Stimulated activated CD4-positive, alpha-beta T cell treated with anti-CD3 and anti-CD28 coated beads, Interleukin-15, amount 100 ng/mL, for 1 hour (primary cell): ENCODE measurements around the gene TNFSF10.
"Not testable (repeated sequence)": the region's sequence is repeated elsewhere in the genome, so short reads cannot be mapped to it uniquely, and the experiment has no call there.

Experiments
- DNase-seq, 2 donors: peaks; one replicate each; pipeline ENCODE4 v3.0.0-alpha.2; 2020; ENCODE audit warnings: low read depth in 1 of 2, low spot score in 1 of 2

Gene TNFSF10

DNA sequence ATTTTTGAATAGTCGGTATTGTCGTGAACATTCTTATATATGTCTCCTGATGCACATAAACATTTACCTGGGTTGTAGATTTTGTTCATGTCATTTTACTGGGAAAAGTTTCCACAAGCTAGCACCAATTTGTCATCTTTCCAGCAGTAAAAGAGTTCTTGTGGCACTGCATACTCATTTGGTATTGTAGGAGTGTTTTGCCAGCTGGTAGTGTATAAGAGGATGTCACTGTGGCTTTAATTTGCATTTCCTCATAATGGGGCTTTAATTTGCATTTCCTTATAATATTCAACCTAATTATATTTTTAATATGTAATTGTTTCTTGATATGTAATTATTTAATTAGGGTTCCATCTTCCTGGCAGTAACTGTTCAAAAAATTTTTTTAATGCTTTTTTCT is 21.2 kb upstream of the TNFSF10 start:
- DNase-seq, result no peak

DNA sequence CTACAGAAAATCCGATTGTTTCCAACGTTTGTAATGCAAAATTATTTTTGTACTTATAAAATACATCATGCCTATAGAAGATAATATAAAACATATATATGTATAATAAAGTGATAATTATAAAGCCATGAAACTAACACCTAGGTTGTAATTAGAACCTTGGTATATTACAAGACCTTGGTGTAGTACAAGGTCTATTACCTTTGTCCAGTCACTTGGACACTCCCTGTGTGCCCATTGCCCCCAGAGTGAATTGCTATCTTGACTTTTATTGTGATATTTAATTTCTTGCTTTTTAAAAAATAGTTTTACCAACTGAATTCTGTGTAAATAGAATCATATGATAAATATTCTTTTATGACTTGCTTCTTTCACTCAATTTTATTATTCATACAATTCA is 20.7 kb upstream of the TNFSF10 start:
- no peak for DNase-seq

DNA sequence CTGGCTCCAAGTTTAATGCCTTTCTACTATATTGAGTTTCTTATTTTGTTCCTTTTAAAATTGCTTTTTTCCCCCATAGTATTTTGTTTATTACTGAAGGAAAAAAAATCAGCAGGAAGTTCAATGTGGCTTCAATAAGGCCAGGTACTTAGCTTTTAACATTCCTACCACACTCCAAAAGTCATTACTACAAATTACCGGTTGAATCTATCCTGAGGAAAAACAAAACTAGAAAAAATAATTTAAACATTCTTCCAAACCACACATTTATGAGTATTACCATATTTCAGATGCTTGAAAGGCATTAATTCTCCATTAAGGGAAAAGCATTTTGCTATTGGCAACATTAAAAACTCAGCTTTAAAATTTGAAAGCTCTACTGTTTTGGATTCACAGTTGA is 20.2 kb upstream of the TNFSF10 start:
- DNase-seq, result no peak

DNA sequence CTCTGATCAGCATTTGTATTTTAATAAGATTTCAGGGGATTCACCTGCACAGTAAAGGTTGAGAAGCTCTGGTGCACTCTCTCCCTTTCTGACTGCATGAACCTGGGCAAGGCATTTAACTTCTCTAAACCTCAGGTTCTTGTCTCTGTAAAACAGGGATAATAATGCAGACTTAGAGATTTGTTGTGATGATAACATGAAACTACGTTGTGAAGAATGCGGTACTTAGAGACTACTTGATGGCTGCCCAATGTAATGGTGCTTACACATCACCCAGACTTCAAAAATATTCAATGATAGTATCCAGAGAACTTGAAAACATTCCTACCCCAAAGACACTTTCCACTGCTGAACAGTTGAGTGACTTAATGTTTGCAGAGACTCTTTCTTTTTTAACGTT is 19.8 kb upstream of the TNFSF10 start:
- no peak for DNase-seq

DNA sequence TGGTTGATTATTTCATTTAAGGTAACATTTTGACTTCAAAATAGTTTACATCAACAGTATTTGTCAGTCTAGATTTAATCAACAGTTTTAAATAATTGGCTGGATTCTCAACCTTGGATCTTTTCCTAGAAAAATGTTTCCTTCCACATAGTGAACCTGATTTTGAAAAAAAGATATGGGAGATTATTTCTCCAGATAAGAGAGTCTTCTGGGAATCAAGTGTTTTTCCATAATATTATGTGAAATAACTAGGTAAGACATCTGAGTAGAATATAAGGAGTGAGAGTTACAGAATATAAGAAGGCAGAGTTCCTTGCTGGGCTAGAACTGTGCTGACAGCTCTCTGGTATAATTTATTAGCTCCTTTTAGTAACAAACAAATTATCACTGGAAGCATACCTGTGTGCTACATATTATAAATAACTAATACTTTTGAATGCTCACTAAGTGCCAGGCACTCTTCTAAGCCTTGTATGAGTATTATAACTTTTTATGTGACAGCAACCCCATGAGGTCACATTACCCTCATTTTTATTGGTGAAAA is 18.8 kb upstream of the TNFSF10 start:
- no peak for DNase-seq

DNA sequence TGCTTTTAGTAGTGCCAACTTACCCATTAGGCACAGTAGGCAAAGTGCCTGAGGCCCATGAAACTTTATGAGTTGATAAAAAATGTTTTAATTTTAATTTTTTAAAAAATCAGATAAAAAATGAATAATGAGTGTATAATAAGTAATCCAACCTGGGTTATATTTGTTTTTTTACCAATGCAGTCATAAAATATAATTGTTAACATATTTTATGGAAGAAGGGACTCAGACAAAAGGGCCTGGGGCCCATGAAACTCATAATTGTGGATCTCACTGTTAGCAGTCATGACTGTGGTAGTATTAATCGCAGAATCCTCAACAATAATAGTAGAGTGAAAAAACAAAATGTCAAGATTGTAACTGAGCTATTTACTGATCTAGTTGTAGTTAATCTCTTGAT is 16.8 kb upstream of the TNFSF10 start:
- no peak for DNase-seq

DNA sequence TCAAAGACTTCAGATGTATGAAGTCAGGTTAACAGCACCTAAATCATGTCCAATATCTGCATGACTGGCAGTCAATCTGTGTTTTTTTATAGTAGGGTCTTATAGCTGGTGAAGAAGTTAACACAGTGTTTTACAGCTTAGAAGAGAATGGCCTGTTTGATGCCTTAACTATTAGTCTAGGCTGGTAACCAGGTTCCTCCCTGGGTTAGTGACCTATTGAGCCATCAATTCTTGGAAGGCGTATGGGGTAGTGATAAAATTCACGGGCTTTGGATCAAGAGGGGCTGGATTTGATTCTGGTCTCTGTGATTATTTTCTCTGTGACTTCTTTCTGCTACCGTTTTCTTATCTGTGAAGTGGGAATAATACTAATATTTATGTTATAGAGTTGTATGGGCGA is 16.0 kb upstream of the TNFSF10 start:
- DNase-seq, result no peak

DNA sequence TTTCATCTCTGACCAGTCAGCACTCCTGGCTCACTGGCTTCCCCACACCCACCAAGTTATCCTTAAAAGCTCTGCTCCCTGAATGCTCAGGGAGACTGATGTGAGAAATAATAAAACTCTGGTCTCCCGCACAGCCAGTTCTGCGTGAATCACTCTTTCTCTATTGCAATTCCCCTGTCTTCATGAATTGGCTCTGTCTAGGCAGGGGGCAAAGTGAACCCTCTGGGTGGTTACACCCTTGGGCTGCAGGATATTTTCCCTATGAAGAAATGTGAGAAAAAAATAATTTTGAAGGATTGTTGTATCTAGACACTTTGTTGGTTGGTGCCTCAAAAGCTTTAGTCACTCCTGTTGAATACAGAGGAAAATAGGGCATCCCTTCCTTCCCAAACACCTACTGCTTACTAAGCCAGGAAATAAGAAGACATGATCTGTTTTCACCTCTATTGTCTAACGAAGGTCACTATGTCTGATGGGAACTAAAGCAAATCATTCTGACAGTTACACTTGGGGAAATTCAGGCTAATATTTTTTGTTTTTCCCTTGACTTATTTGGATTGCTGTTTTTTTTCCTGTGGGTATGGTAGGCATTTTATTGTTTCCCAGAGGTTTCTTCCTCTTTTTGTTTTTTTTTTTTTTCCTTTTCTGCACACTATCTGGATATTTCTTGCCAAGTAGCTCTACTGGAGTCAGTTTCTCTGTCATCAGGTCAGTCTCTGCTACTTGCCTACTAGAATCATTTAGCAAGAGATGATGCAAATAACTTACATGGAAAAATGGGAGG is 15.3 kb upstream of the TNFSF10 start:
- DNase-seq, result no peak

DNA sequence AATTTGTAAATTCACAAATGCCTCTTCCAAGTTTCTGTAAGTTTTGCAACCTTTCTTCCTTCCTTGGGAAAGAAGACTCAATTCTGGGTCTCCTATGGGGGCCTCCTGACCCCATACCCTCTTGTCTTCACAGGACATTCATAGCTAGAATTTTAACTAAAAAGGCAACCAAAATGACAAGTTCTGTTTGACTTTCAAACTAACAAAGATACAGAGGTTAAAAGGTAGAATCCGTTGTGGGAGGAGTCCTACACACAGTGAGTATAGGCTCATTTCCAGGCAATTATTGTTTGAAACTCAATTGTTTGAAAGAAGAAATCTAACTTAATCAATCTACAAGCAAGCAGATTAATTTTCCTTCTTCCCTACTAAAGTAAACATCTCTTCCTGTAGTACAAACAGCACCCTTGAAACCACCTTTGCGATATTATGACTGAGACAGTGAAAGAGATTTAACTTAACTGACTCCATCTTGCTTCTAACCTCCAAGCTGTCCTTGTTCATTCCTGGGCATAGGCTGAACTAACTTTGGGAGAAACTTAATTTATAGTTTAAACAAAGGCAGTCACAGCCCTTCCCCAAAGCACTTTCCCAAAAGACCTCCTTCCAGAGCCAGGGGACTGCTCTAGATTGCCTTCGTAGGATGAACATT is 14.4 kb upstream of the TNFSF10 start:
- no peak for DNase-seq

DNA sequence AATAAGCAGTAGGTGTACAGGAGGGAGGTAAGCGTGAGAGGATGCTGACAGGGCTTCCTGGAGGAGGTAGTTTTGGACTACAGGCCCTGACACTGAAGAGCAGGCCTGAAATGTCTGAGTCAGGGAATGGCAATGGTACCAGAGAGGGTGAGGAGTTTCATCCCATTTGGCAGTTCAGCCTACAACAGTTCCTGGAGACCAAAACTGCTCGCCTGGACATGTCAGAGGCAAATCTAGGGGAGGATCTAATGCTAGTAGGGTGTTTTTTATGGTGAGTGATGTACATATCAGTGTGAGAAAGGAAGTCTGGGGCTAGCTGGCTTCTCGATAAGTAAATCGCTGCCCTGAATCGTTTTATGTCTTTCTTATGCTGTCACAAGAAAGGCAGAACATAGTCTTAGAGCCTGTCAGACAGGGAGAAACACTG is 13.8 kb upstream of the TNFSF10 start:
- no peak for DNase-seq

DNA sequence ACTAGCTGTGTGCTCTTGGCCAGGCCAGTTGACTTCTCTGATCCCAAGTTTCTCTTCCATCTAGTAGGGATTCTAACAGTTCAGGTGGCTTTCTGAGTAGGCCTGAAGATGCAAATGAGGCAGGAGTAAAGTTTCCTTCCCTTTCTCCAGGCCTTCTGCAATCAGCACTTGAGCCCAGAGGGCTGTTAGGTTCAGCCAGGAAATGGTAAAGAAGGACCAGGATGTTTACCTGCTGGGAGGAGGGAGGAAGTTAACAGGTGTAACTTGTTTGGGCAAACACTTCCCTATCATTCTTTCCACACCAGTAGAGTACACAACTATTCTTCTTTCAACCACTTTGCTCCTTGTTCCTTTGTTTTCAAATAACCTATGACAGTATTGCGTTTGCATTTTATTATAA is 13.3 kb upstream of the TNFSF10 start:
- no peak for DNase-seq

DNA sequence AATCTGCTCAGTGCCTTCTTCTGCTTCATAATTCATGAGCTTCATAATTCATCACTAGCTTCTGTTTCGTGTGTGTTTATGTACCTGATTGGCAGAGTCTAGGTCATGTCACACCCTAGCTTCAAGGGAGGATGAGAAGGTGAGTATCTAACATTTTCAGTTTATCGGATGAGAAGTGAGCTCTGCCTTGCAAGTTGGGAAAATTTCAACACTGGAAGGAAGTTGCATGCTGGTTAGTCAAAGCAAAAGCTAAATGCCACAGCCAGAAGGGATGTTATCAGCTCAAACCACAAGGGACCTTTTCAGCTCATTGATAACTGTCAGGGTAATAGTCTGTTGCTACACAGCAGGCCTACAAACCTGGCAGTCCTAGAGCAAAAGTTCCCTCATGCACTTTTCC is 7.3 kb upstream of the TNFSF10 start:
- DNase-seq, result no peak

DNA sequence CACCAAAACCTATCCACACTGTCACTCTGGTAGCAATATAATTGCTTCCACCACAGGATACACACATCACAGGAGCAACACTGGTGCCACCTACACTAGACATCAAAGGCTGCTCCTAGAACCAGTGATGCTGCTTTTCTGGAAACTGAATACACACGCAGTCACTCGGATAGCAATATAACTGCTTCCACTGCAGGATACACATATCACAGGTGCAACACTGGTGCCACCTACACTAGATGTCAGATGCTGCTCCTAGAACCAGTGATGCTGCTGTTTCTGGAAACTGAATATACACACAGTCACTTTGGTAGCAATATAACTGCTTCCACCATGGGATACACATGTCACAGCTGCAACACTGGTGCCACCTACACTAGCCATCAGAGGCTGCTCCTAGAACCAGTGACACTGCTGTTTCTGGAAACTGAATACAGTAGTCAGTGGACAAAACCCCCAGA is 6.9 kb upstream of the TNFSF10 start:
- no peak for DNase-seq

DNA sequence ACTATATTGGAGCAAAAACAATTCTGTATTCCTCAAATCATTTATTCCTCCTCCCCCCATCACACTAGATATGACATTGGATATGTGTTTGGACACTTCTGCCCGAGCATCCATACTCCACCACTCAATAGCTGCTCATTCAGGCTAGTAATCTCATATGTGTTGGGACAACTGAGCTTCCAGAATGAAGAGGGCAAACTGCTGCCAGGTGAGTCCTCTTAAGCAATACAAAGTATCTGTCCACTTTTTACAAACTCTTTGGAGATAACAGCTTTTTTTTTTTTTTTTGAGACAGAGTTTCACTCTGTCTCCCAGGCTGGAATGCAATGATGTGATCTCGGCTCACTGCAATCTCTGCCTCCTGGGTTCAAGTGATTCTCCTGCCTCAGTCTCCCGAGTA is 5.4 kb upstream of the TNFSF10 start:
- no peak for DNase-seq

DNA sequence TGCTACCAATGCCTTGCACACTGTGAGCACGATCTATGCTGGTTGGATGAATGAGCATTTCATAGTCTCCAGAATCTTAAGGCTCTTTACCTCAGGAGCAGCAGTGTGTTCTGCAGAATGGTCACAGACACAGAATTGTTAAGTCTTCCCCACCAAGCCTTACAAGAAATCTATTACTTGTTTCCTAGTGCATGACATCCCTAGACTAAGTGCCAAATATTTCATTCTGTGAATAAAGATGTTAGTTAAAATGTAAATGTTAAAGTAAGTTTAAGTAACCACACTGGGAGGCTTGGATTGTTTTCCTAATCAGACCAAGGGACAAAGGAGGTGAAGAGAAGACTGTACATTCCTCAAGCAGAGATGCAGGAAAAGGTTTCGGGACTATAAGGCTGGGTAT is 4.1 kb upstream of the TNFSF10 start:
- no peak for DNase-seq

DNA sequence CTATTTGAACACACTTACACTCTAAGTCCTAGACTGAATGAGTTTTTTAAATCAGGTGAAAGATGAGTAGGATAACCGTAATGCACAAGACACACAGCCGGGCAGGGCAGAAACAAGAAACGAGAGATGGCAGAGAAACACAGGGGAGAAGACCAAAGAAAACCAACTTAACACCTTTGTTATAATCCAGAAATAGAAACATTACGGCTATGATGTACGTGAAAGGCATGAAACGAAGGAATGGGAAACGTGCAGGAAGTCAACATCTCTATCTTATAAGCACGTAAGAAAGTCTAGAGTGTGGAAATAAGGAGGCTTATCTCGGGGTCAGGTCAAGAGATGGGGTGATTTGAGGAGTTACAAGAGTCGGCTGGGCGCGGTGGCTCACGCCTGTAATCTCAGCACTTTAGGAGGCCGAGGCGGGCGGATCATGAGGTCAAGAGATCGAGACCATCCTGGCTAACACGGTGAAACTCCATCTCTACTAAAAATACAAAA is 1.9 kb upstream of the TNFSF10 start:
- DNase-seq, result no peak

DNA sequence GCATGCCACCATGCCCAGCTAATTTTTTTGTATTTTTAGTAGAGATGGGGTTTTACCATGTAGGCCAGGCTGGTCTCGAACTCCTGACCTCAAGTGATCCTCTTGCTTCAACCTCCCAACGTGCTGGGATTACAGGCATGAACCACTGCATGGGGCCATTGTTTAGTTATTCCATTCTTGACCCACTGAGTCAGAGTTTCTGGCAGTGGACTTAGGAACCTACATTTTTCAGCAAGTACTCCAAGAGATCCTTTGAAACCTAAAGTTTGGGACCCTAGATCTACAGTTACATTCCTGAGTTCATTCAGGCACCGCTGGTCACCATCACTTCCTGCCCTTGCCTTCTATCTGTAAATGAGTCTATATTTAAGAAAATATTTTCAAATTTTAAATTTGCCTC is 1.4 kb upstream of the TNFSF10 start:
- DNase-seq, result no peak

DNA sequence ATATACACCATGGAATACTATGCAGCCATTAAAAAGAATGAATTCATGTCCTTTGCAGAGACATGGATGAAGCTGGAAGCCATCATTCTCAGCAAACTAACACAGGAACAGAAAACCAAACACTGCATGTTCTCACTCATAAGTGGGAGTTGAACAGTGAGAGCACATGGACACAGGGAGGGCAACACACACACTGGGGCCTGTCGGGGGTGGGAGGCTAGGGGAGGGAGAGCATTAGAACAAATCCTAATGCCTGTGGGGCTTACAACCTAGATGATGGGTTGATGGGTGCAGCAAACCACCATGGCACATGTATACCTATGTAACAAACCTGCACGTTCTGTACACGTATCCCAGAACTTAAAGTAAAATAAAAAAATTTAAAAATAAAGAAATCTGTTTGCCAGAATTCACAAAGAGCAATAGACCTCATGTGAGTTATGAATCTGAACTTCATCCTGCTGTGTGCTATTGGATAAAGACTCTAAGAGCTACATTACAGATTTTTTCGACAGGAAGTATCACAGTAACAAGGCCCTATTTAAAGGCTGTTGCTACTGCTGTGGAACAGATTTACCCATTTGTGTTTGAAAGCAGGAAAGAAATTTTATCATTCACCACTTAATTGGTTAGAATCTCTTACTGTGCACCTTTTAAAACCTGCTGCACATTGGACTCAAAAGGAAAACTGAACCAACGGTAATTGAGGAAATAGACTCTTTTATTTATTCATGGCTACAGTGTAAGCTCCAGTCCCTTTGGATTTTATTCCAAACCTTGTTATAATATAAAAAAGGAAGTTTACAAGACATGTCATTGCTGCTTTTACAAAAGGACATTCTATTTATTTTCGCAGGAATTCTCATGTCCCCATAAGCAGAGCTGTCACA is 1.1 kb downstream of the TNFSF10 start:
- DNase-seq, result not testable (repeated sequence)

DNA sequence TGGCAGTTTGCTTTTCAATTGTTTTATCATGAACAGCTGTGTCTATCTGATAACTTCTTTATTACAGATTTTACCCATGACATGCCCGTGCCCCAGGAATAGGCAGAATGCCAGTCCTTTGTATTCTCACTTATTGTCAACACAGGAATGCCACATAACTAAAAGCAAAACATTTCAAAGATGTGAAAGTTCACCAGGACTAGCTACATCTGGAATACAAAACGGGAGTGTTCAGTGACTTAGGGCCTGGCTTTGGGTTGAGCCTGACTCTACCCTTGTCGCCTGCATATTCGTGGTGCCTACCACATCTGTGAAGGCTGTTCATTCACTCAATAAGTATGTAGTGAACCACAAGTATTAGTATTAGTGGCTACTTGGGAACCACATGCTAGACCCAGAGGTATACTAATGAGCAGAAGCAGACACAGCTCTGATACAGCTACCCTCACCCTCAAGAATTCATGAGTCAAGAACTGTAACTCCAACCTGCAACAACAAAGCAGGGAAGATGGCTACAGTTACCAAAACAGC is 2.9 kb downstream of the TNFSF10 start:
- DNase-seq, result no peak

DNA sequence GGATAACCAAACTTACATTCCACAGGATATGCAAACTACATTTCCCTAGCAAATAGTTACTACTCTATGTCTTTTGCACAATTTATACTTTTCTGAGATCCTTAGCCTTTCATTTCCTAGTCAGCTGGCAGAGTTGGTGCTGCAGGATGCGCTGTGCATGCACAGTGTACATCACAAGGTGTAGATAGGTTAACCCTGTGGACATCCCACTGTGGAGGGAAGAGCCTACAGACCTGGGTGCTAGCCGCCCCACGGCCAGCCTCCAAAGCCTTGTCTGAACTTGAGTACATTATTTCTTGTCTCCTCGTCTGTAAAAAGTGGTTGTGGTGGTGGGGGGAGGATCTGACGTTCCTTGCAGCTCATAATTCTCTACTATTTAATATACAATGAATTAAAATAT is 3.5 kb downstream of the TNFSF10 start:
- DNase-seq, result no peak
